OCI-LY1 (cell line): ENCODE data around the gene MUC5AC.

Source experiments
- H2AFZ ChIP-seq: fragments of 200-600 bp; sonication (generic), shearing (Covaris generic); 2 replicates; pipeline ENCODE4 v1.6.0; 2014; ENCODE audit warnings: antibody characterized with exemption, mild to moderate bottlenecking, low read length
- H3F3A ChIP-seq: fragments of 200-600 bp; sonication (generic), shearing (Covaris generic); 2 replicates; pipeline ENCODE4 v1.6.0; 2014; ENCODE audit warnings: mild to moderate bottlenecking, antibody characterized with exemption, low read length, moderate library complexity; ENCODE audit not compliant: insufficient read depth
- H3K27ac ChIP-seq: fragments of 200-600 bp; sonication (generic); 2 replicates; pipeline ENCODE4 v1.5.1; 2014; ENCODE audit warnings: low read length, mixed run types, mild to moderate bottlenecking, low read depth; ENCODE audit not compliant: poor library complexity, severe bottlenecking
- H3K27me3 ChIP-seq: fragments of 200-600 bp; sonication (generic); 2 replicates; pipeline ENCODE4 v1.6.0; 2014; ENCODE audit warnings: antibody characterized with exemption, mild to moderate bottlenecking, low read length, moderate library complexity; ENCODE audit not compliant: insufficient read depth
- H3K36me3 ChIP-seq: fragments of 200-600 bp; sonication (generic); 2 replicates; pipeline ENCODE4 v1.6.1; 2014; ENCODE audit warnings: mild to moderate bottlenecking, antibody characterized with exemption, low read length, moderate library complexity, mixed read lengths; ENCODE audit not compliant: insufficient read depth
- H3K4me1 ChIP-seq: fragments of 200-600 bp; sonication (generic); 2 replicates; pipeline ENCODE4 v1.5.1; 2014; ENCODE audit warnings: mild to moderate bottlenecking, low read length, moderate library complexity; ENCODE audit not compliant: insufficient read depth, severe bottlenecking
- H3K4me2 ChIP-seq: fragments of 200-600 bp; sonication (generic), shearing (Covaris generic); 2 replicates; pipeline ENCODE4 v1.6.1; 2014; ENCODE audit warnings: low read length
- H3K4me3 ChIP-seq: fragments of 200-600 bp; sonication (generic); 2 replicates; pipeline ENCODE4 v1.5.1; 2014; ENCODE audit warnings: low read length, low read depth, mild to moderate bottlenecking, mixed read lengths; ENCODE audit not compliant: poor library complexity, severe bottlenecking
- H3K79me2 ChIP-seq: fragments of 200-600 bp; shearing (Covaris generic); 2 replicates; pipeline ENCODE4 v1.6.1; 2016; ENCODE audit warnings: mixed run types, low read length, mixed read lengths; ENCODE audit not compliant: insufficient read depth
- H3K9ac ChIP-seq: fragments of 200-600 bp; sonication (generic), shearing (Covaris generic); 2 replicates; pipeline ENCODE4 v1.6.1; 2014; ENCODE audit warnings: mild to moderate bottlenecking, low read length, mixed read lengths
- H3K9me2 ChIP-seq: fragments of 200-600 bp; sonication (generic), shearing (Covaris generic); 2 replicates; pipeline ENCODE4 v1.6.1; 2014; ENCODE audit warnings: low read depth, mild to moderate bottlenecking, low read length, mixed read lengths
- H3K9me3 ChIP-seq: fragments of 200-600 bp; shearing (Covaris generic); 2 replicates; pipeline ENCODE4 v1.6.1; 2014; ENCODE audit warnings: low read length, mixed read lengths
- H4K20me1 ChIP-seq: fragments of 200-600 bp; sonication (generic), shearing (Covaris generic); 2 replicates; pipeline ENCODE4 v1.6.0; 2016; ENCODE audit warnings: mild to moderate bottlenecking, low read length; ENCODE audit not compliant: insufficient read depth
- EZH2 ChIP-seq: fragments of 200-600 bp; sonication (generic), shearing (Covaris generic); IDR thresholded peaks from 2 replicates; pipeline ENCODE4 v1.8.0; 2017; ENCODE audit warnings: borderline replicate concordance, mixed run types, mild to moderate bottlenecking, antibody characterized with exemption, low read length, moderate library complexity, mixed read lengths
- TF ChIP-seq, protein P1 (sequence below): fragments of 200-600 bp; sonication (generic), shearing (Covaris generic); IDR thresholded peaks from 2 replicates; pipeline ENCODE4 v1.5.1; 2017; ENCODE audit warnings: mild to moderate bottlenecking, antibody characterized with exemption, low read length, moderate library complexity, mixed read lengths

Gene MUC5AC

DNA sequence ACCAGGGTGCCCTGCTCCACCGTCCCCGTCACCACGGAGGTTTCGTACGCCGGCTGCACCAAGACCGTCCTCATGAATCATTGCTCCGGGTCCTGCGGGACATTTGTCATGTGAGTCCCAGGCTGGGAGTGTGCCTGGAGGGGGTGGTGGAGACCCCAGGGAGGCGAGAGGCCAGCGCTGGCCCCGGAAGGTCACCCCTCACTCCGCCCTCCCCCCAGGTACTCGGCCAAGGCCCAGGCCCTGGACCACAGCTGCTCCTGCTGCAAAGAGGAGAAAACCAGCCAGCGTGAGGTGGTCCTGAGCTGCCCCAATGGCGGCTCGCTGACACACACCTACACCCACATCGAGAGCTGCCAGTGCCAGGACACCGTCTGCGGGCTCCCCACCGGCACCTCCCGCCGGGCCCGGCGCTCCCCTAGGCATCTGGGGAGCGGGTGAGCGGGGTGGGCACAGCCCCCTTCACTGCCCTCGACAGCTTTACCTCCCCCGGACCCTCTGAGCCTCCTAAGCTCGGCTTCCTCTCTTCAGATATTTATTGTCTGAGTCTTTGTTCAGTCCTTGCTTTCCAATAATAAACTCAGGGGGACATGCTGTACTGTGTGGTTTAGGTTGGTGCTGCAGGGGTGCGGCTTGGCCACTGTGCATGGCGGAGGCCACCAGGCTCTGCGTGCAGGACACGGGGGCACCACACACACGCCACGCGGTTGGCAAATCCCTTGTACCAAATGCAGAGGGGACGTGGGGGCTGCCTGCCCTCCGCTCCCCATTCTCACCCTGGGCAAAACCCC, 47.6 kb upstream of the MUC5AC start:
- Histone ChIP-seq H3K27me3 (no peaks in the 10 kb centered on the region), H3K27ac (no peak overlapping the region), H2AFZ (no peak overlapping the region), H3K36me3 (no peaks in the 10 kb centered on the region), H4K20me1 (no peaks in the 10 kb centered on the region), H3K9ac (no peak overlapping the region), H3K4me3 (no peak overlapping the region), H3K4me1 (no peaks in the 10 kb centered on the region), H3K9me3 (no peaks in the 10 kb centered on the region), H3K4me2 (no peak overlapping the region), H3K79me2 (no peaks in the 10 kb centered on the region), H3F3A (no peaks in the 10 kb centered on the region), H3K9me2 (no peaks in the 10 kb centered on the region)
- TF ChIP-seq EZH2, result no peak
- TF ChIP-seq, protein P1, sequence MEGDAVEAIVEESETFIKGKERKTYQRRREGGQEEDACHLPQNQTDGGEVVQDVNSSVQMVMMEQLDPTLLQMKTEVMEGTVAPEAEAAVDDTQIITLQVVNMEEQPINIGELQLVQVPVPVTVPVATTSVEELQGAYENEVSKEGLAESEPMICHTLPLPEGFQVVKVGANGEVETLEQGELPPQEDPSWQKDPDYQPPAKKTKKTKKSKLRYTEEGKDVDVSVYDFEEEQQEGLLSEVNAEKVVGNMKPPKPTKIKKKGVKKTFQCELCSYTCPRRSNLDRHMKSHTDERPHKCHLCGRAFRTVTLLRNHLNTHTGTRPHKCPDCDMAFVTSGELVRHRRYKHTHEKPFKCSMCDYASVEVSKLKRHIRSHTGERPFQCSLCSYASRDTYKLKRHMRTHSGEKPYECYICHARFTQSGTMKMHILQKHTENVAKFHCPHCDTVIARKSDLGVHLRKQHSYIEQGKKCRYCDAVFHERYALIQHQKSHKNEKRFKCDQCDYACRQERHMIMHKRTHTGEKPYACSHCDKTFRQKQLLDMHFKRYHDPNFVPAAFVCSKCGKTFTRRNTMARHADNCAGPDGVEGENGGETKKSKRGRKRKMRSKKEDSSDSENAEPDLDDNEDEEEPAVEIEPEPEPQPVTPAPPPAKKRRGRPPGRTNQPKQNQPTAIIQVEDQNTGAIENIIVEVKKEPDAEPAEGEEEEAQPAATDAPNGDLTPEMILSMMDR, result no peak

DNA sequence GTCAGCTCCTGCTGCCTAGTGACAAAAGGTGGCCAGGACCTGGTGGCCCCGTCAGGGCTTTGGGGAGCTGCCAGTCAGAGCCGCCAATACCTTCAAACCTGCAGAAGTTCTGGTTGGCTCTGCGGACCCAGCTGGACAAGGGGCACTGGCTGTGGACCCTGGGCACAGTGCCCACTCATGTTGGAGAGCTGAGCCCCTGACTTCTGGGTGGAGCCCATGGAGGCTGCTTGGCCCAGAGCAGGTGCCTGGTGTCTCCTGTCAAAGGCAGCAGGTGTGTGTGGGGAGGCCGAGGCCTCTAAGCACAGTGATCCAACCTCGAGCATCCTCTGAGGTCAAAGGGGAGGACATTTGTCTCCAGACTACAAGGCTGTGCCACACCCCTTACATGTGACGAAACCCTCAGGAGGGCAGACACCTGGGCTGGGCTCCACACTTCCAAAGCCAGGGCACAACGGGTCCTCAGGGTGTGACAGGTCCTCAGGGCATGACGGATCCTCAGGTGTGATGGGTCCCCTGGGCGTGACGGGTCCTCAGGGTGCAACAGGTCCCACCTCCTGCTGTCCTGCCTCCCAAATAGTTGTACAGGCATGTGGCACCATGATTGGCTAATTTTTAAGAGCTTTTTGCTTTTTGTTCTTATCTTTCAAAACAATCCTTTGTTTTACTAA, 46.1 kb upstream of the MUC5AC start:
- H3K79me2 ChIP-seq, result no peaks in the 10 kb centered on the region
- 0 out of 2 replicates have a peak, but pooled peaks cover 4% of the 10 kb centered on the region for H3K27me3 ChIP-seq
- no peaks in the 10 kb centered on the region for H3K36me3 ChIP-seq
- TF ChIP-seq, protein P1, result no peak
- no peak for TF ChIP-seq EZH2
- H3K9me2 ChIP-seq, result no peaks in the 10 kb centered on the region
- H3F3A ChIP-seq, result no peaks in the 10 kb centered on the region
- H4K20me1 ChIP-seq, result no peaks in the 10 kb centered on the region
- H3K4me3 ChIP-seq, result no peak overlapping the region
- no peaks in the 10 kb centered on the region for H3K4me1 ChIP-seq
- H3K4me2 ChIP-seq, result no peak overlapping the region
- no peak overlapping the region for H2AFZ ChIP-seq
- no peaks in the 10 kb centered on the region for H3K9me3 ChIP-seq
- no peak overlapping the region for H3K9ac ChIP-seq
- no peak overlapping the region for H3K27ac ChIP-seq

DNA sequence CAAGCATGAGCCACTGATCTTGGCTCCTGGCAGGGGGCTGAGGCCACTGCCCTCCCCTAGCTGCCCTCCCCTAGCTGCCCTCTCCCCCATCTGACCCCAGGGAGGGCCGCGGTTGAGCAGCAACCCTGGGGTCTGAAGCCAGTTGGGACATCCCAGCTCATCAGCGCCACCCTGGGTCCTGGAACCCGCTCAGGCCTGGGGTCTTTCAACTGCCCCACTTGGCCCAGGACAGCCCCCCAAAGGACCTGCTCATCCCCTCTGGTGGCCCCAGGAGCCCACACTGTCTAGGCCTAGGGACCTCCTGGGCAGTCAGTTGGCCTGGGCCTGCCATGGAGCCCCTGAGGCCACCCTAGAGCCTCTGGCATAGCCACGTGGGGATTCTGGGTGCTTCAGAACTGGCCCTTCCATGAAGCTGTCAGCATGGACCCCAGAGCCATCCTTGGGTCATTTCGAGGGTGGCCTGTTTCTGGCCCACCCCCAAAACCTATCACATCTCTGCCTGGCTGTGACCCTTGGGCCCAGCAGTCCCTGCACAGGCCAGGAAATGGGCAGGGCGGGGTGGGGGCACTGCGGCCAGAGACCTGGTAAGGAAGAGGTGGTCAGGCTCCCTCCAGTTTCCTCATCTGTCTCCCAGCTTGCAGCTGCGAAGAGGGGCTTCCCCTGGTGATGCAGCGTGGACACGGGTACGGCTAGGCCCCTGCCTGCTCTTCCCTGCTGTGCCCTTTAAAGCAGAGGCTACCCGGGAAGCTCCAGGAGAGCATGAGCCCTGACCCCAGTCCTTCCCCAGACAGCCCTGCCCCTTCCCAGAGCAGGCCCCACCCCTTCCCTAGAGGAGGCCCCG, 45.2 kb upstream of the MUC5AC start:
- H3K79me2 ChIP-seq, result no peaks in the 10 kb centered on the region
- no peaks in the 10 kb centered on the region for H3F3A ChIP-seq
- H3K4me2 ChIP-seq, result no peak overlapping the region
- H2AFZ ChIP-seq, result no peak overlapping the region
- no peak overlapping the region for H3K9ac ChIP-seq
- H4K20me1 ChIP-seq, result no peaks in the 10 kb centered on the region
- TF ChIP-seq, protein P1, result no peak
- TF ChIP-seq EZH2, result no peak
- H3K9me3 ChIP-seq, result no peaks in the 10 kb centered on the region
- 0 out of 2 replicates have a peak, but pooled peaks cover 5% of the 10 kb centered on the region for H3K27me3 ChIP-seq
- H3K36me3 ChIP-seq, result no peaks in the 10 kb centered on the region
- no peaks in the 10 kb centered on the region for H3K9me2 ChIP-seq
- H3K4me3 ChIP-seq, result no peak overlapping the region
- H3K27ac ChIP-seq, result no peak overlapping the region
- H3K4me1 ChIP-seq, result no peaks in the 10 kb centered on the region
